ENCODE measurements around the gene BRAT1.

BRAT1 gene

GRCh38 chr7:2558629-2559282 is 3.4 kb upstream of the BRAT1 start, which contains the start of gene IQCE:
Gene IQCE, plus strand, starts transcription at chr7:2558979. Its CDS starts 203 bp downstream, at chr7:2559182.
- H3K9me3 ChIP-seq (ENCODE audit: insufficient read depth, low read depth, low read length): no peaks in the 10 kb centered on the region
- no peaks in the 10 kb centered on the region for H3K4me1 ChIP-seq (ENCODE audit: insufficient read depth, low read length)
- peaks cover 4% of the 10 kb centered on the region; the same call in 1 of the 2 replicates for H3K36me3 ChIP-seq (ENCODE audit: insufficient read depth, low read length)
- 7% methylated on average over 66 of the region's 66 CpGs for WGBS
- H3K9ac ChIP-seq (ENCODE audit: low read depth, low read length): peak within 1 kb of the TSS; percentile 63
- H3K27ac ChIP-seq (ENCODE audit: low read depth, low read length): peak within 1 kb of the TSS; percentile 35; the same call in 1 of the 2 replicates
- H3K27me3 ChIP-seq (ENCODE audit: insufficient read depth, low read length): peaks cover 3% of the 10 kb centered on the region; the same call in 1 of the 2 replicates
- H3K4me3 ChIP-seq (ENCODE audit: low read length): peak within 1 kb of the TSS; percentile 88

- H3K4me1 ChIP-seq (ENCODE audit: insufficient read depth, low read length): no peaks in the 10 kb centered on the region
- no peaks in the 10 kb centered on the region for H3K9me3 ChIP-seq (ENCODE audit: insufficient read depth, low read depth, low read length)
- 19% methylated on average over 12 of the region's 12 CpGs for WGBS
- peak overlapping the region; percentile 93 for H3K4me3 ChIP-seq (ENCODE audit: low read length)
- H3K36me3 ChIP-seq (ENCODE audit: insufficient read depth, low read length): peaks cover 27% of the 10 kb centered on the region
- H3K27me3 ChIP-seq (ENCODE audit: insufficient read depth, low read length): peaks cover under 1% of the 10 kb centered on the region; the same call in 1 of the 2 replicates
- H3K27ac ChIP-seq (ENCODE audit: low read depth, low read length): no peak overlapping the region
- H3K9ac ChIP-seq (ENCODE audit: low read depth, low read length): peak overlapping the region; percentile 100; the same call in 1 of the 2 replicates
These were observed 638 bp downstream of the BRAT1 start for GRCh38 chr7:2554661-2555111.

GRCh38 chr7:2553831-2554581 is 1.3 kb downstream of the BRAT1 start:
- no peaks in the 10 kb centered on the region for H3K4me1 ChIP-seq (ENCODE audit: insufficient read depth, low read length)
- H3K9ac ChIP-seq (ENCODE audit: low read depth, low read length): peak overlapping the region; percentile 100; the same call in 1 of the 2 replicates
- H3K27me3 ChIP-seq (ENCODE audit: insufficient read depth, low read length): no peaks in the 10 kb centered on the region
- H3K36me3 ChIP-seq (ENCODE audit: insufficient read depth, low read length): peaks cover 30% of the 10 kb centered on the region
- peak overlapping the region; percentile 93 for H3K4me3 ChIP-seq (ENCODE audit: low read length)
- no peak overlapping the region for H3K27ac ChIP-seq (ENCODE audit: low read depth, low read length)
- no peaks in the 10 kb centered on the region for H3K9me3 ChIP-seq (ENCODE audit: insufficient read depth, low read depth, low read length)
- 92% methylated on average over 16 of the region's 16 CpGs for WGBS

GRCh38 chr7:2553108-2553507 is 2.2 kb downstream of the BRAT1 start:
- peaks cover 34% of the 10 kb centered on the region for H3K36me3 ChIP-seq (ENCODE audit: insufficient read depth, low read length)
- no peak overlapping the region for H3K9ac ChIP-seq (ENCODE audit: low read depth, low read length)
- H3K27ac ChIP-seq (ENCODE audit: low read depth, low read length): no peak overlapping the region
- H3K27me3 ChIP-seq (ENCODE audit: insufficient read depth, low read length): no peaks in the 10 kb centered on the region
- 99% methylated on average over 10 of the region's 10 CpGs for WGBS
- no peaks in the 10 kb centered on the region for H3K4me1 ChIP-seq (ENCODE audit: insufficient read depth, low read length)
- H3K9me3 ChIP-seq (ENCODE audit: insufficient read depth, low read depth, low read length): no peaks in the 10 kb centered on the region
- H3K4me3 ChIP-seq (ENCODE audit: low read length): no peak overlapping the region

- WGBS: 90% methylated on average over 8 of the region's 8 CpGs
- no peaks in the 10 kb centered on the region for H3K9me3 ChIP-seq (ENCODE audit: insufficient read depth, low read depth, low read length)
- peaks cover 49% of the 10 kb centered on the region for H3K36me3 ChIP-seq (ENCODE audit: insufficient read depth, low read length)
- no peak overlapping the region for H3K9ac ChIP-seq (ENCODE audit: low read depth, low read length)
- H3K4me3 ChIP-seq (ENCODE audit: low read length): no peak overlapping the region
- no peak overlapping the region for H3K27ac ChIP-seq (ENCODE audit: low read depth, low read length)
- no peaks in the 10 kb centered on the region for H3K4me1 ChIP-seq (ENCODE audit: insufficient read depth, low read length)
- H3K27me3 ChIP-seq (ENCODE audit: insufficient read depth, low read length): no peaks in the 10 kb centered on the region
These were observed 3.9 kb downstream of the BRAT1 start for GRCh38 chr7:2551418-2551817.

- H3K9ac ChIP-seq (ENCODE audit: low read depth, low read length): no peak overlapping the region
- 93% methylated on average over 31 of the region's 31 CpGs for WGBS
- no peak overlapping the region for H3K27ac ChIP-seq (ENCODE audit: low read depth, low read length)
- no peaks in the 10 kb centered on the region for H3K9me3 ChIP-seq (ENCODE audit: insufficient read depth, low read depth, low read length)
- H3K4me3 ChIP-seq (ENCODE audit: low read length): no peak overlapping the region
- peaks cover 69% of the 10 kb centered on the region for H3K36me3 ChIP-seq (ENCODE audit: insufficient read depth, low read length)
- H3K27me3 ChIP-seq (ENCODE audit: insufficient read depth, low read length): no peaks in the 10 kb centered on the region
- no peaks in the 10 kb centered on the region for H3K4me1 ChIP-seq (ENCODE audit: insufficient read depth, low read length)
These were observed 8.3 kb downstream of the BRAT1 start for GRCh38 chr7:2546776-2547586.

GRCh38 chr7:2545746-2546425 is 9.4 kb downstream of the BRAT1 start:
- Histone ChIP-seq H3K27ac (ENCODE audit: low read depth, low read length) (no peak overlapping the region), H3K4me1 (ENCODE audit: insufficient read depth, low read length) (no peaks in the 10 kb centered on the region), H3K4me3 (ENCODE audit: low read length) (no peak overlapping the region), H3K36me3 (ENCODE audit: insufficient read depth, low read length) (peaks cover 70% of the 10 kb centered on the region), H3K9me3 (ENCODE audit: insufficient read depth, low read depth, low read length) (no peaks in the 10 kb centered on the region), H3K9ac (ENCODE audit: low read depth, low read length) (no peak overlapping the region), H3K27me3 (ENCODE audit: insufficient read depth, low read length) (no peaks in the 10 kb centered on the region)
- 97% methylated on average over 20 of the region's 20 CpGs for WGBS

GRCh38 chr7:2544541-2545188 is 10.7 kb downstream of the BRAT1 start:
- no peak overlapping the region for H3K9ac ChIP-seq (ENCODE audit: low read depth, low read length)
- H3K4me1 ChIP-seq (ENCODE audit: insufficient read depth, low read length): no peaks in the 10 kb centered on the region
- no peak overlapping the region for H3K27ac ChIP-seq (ENCODE audit: low read depth, low read length)
- H3K27me3 ChIP-seq (ENCODE audit: insufficient read depth, low read length): no peaks in the 10 kb centered on the region
- WGBS: 95% methylated on average over 23 of the region's 23 CpGs
- no peak overlapping the region for H3K4me3 ChIP-seq (ENCODE audit: low read length)
- H3K36me3 ChIP-seq (ENCODE audit: insufficient read depth, low read length): peaks cover 70% of the 10 kb centered on the region
- no peaks in the 10 kb centered on the region for H3K9me3 ChIP-seq (ENCODE audit: insufficient read depth, low read depth, low read length)

- no peak overlapping the region for H3K27ac ChIP-seq (ENCODE audit: low read depth, low read length)
- no peak overlapping the region for H3K9ac ChIP-seq (ENCODE audit: low read depth, low read length)
- no peak overlapping the region for H3K4me3 ChIP-seq (ENCODE audit: low read length)
- H3K4me1 ChIP-seq (ENCODE audit: insufficient read depth, low read length): no peaks in the 10 kb centered on the region
- WGBS: 95% methylated on average over 53 of the region's 53 CpGs
- no peaks in the 10 kb centered on the region for H3K9me3 ChIP-seq (ENCODE audit: insufficient read depth, low read depth, low read length)
- no peaks in the 10 kb centered on the region for H3K27me3 ChIP-seq (ENCODE audit: insufficient read depth, low read length)
- H3K36me3 ChIP-seq (ENCODE audit: insufficient read depth, low read length): peaks cover 78% of the 10 kb centered on the region
These were observed 12.1 kb downstream of the BRAT1 start for GRCh38 chr7:2542916-2543871.
